IMR-90 (cell line): ENCODE measurements around the gene ABO. TPM values are rescaled to one million over a fixed set of nuclear protein-coding genes. Genes with fewer than 3 reads are reported as not detected.

Experiments used
- ATAC-seq: fragments of 200-7000 bp; cut with Tn5 transposase; 2 replicates; pipeline ENCODE4 v1.9.1; 2020; ENCODE audit warnings: low read depth, mild to moderate bottlenecking, moderate library complexity
- BruUV-seq: library from RNA; stranded (reverse); fragments of 400-500 nt; replicated peaks from 2 replicates; lab custom pipeline; 2021; lab: Mats Ljungman, UMichigan
- CTCF ChIA-PET: fragments of 300-600 bp; formaldehyde crosslinking; extraction: SDS; loops from one replicate; lab custom pipeline; 2021; ENCODE audit warnings: antibody characterized with exemption; lab: Yijun Ruan, JAX
- POLR2A ChIA-PET: fragments of 300-600 bp; sonication (Branson Sonifier 250); formaldehyde crosslinking; loops from one replicate; lab custom pipeline; 2022; ENCODE audit warnings: antibody characterized with exemption; ENCODE audit not compliant: unreplicated experiment; lab: Charles Lee
- DNase-seq: peaks from one replicate; pipeline ENCODE4 v3.0.0; 2013
- H2AFZ ChIP-seq: replicated peaks from 2 replicates; pipeline ENCODE3; 2013; ENCODE audit warnings: low read length, mild to moderate bottlenecking; ENCODE audit not compliant: poor library complexity
- H2AK5ac ChIP-seq: 2 replicates; pipeline ENCODE4 v1.6.1; 2013; ENCODE audit warnings: low read depth, low read length, inconsistent platforms
- H2AK9ac ChIP-seq: replicated peaks from 2 replicates; pipeline ENCODE3; 2013; ENCODE audit warnings: mild to moderate bottlenecking, low read depth, low read length, moderate library complexity; ENCODE audit not compliant: poor library complexity
- H2BK120ac ChIP-seq: 2 replicates; pipeline ENCODE4 v1.6.1; 2013; ENCODE audit warnings: low read depth, low read length, inconsistent platforms
- H2BK15ac ChIP-seq: 3 replicates; pipeline ENCODE4 v1.6.1; 2013; ENCODE audit warnings: low read depth, low read length, inconsistent platforms
- H2BK20ac ChIP-seq: 2 replicates; pipeline ENCODE4 v1.6.1; 2013; ENCODE audit warnings: low read depth, mild to moderate bottlenecking, inconsistent platforms, low read length, moderate library complexity
- H2BK5ac ChIP-seq: 2 replicates; pipeline ENCODE4 v1.6.1; 2013; ENCODE audit warnings: mild to moderate bottlenecking, low read depth, low read length, inconsistent platforms; ENCODE audit not compliant: poor library complexity, severe bottlenecking
- H3K14ac ChIP-seq: replicated peaks from 2 replicates; pipeline ENCODE4 v1.6.1; 2013; ENCODE audit warnings: low read depth, low read length, inconsistent platforms
- H3K18ac ChIP-seq: 2 replicates; pipeline ENCODE4 v1.6.1; 2013; ENCODE audit warnings: low read depth, low read length, control low read depth
- H3K23ac ChIP-seq: 2 replicates; pipeline ENCODE4 v1.6.1; 2013; ENCODE audit warnings: low read depth, low read length, inconsistent platforms
- H3K27ac ChIP-seq: 2 replicates; pipeline ENCODE4 v1.5.1; 2013; ENCODE audit warnings: mild to moderate bottlenecking, control low read depth, low read length; ENCODE audit not compliant: insufficient read depth
- H3K27me3 ChIP-seq: 2 replicates; pipeline ENCODE4 v1.6.1; 2013; ENCODE audit warnings: low read length; ENCODE audit not compliant: control insufficient read depth, insufficient read depth
- H3K36me3 ChIP-seq: 2 replicates; pipeline ENCODE4 v1.6.1; 2013; ENCODE audit warnings: low read length, mixed read lengths; ENCODE audit not compliant: control insufficient read depth, insufficient read depth
- H3K4ac ChIP-seq: 2 replicates; pipeline ENCODE4 v1.6.1; 2013; ENCODE audit warnings: low read depth, low read length, inconsistent platforms
- H3K4me1 ChIP-seq: 2 replicates; pipeline ENCODE4 v1.6.1; 2013; ENCODE audit warnings: low read length, mixed read lengths; ENCODE audit not compliant: control insufficient read depth, insufficient read depth
- H3K4me2 ChIP-seq: 2 replicates; pipeline ENCODE4 v1.6.1; 2013; ENCODE audit warnings: low read depth, mild to moderate bottlenecking, control low read depth, low read length, moderate library complexity
- H3K4me3 ChIP-seq: 2 replicates; pipeline ENCODE4 v1.5.1; 2013; ENCODE audit warnings: low read depth, mild to moderate bottlenecking, control low read depth, low read length, moderate library complexity; ENCODE audit not compliant: insufficient read depth
- H3K56ac ChIP-seq: 2 replicates; pipeline ENCODE4 v1.6.1; 2013; ENCODE audit warnings: low read length, inconsistent platforms; ENCODE audit not compliant: insufficient read depth; ENCODE audit errors: extremely low read depth
- H3K79me1 ChIP-seq, 2 experiments: 2 replicates each; pipeline ENCODE4 v1.6.1; 2013; ENCODE audit warnings: low read length in 2 of 2, inconsistent platforms in 1 of 2, low read depth in 1 of 2
- H3K9ac ChIP-seq: 2 replicates; pipeline ENCODE4 v1.6.1; 2013; ENCODE audit warnings: low read depth, low read length, control low read depth
- H3K9me1 ChIP-seq: 2 replicates; pipeline ENCODE4 v1.6.1; 2013; ENCODE audit warnings: low read length, inconsistent platforms; ENCODE audit not compliant: insufficient read depth
- H3K9me3 ChIP-seq: 2 replicates; pipeline ENCODE4 v1.6.1; 2013; ENCODE audit warnings: low read length; ENCODE audit not compliant: control insufficient read depth, insufficient read depth
- H4K20me1 ChIP-seq: 2 replicates; pipeline ENCODE4 v1.6.1; 2013; ENCODE audit warnings: low read length, inconsistent platforms; ENCODE audit not compliant: insufficient read depth
- H4K5ac ChIP-seq: 2 replicates; pipeline ENCODE4 v1.6.1; 2013; ENCODE audit warnings: mild to moderate bottlenecking, low read depth, low read length, control low read depth
- H4K8ac ChIP-seq, 2 experiments: 2 replicates each; pipeline ENCODE4 v1.6.1; 2013; ENCODE audit warnings: low read depth in 2 of 2, low read length in 2 of 2, control low read depth in 1 of 2, inconsistent platforms in 1 of 2
- H4K91ac ChIP-seq: 2 replicates; pipeline ENCODE4 v1.6.1; 2013; ENCODE audit warnings: low read depth, low read length, inconsistent platforms; ENCODE audit not compliant: insufficient read depth
- CHD1 ChIP-seq: IDR thresholded peaks from 2 replicates; pipeline ENCODE4 v1.6.1; 2012; ENCODE audit warnings: low read depth, low read length, improper control_type of control experiment
- CTCF ChIP-seq: conservative IDR thresholded peaks from 2 replicates; pipeline ENCODE4 v1.5.1; 2012; ENCODE audit warnings: mild to moderate bottlenecking, low read depth, low read length, improper control_type of control experiment
- MAFK ChIP-seq: IDR thresholded peaks from 2 replicates; pipeline ENCODE4 v1.6.1; 2012; ENCODE audit warnings: low read depth, low read length, improper control_type of control experiment
- NFE2L2 ChIP-seq: fragments of 150-350 bp; IDR thresholded peaks from 2 replicates; pipeline ENCODE4 v1.6.1; 2016; ENCODE audit warnings: low read depth, mild to moderate bottlenecking, low read length
- WGBS, 2 experiments: methylation state at CpG; one replicate each; pipeline versions ENCODE4 v1.1.5 to v1.1.7; 2013; ENCODE audit warnings: missing lambda C conversion rate in 2 of 2; ENCODE audit not compliant: insufficient read length in 1 of 2; ENCODE audit errors: extremely low coverage in 2 of 2; 5-methylcytosine and 5-hydroxymethylcytosine counted together
- dilution Hi-C: fragments of 300-500 bp; cut with HindIII; formaldehyde crosslinking; loops from one replicate; pipeline ENCODE4 v1.14.3; 2018; ENCODE audit warnings: low sequenced_read_pairs; ENCODE audit not compliant: unreplicated experiment
- in situ Hi-C: fragments of 300-500 bp; cut with MboI; formaldehyde crosslinking; loops from 3 replicates; pipeline ENCODE4 v1.14.3; 2019; ENCODE audit warnings: low sequenced_read_pairs, inconsistent platforms, mixed read lengths
- intact Hi-C: fragments of 100-400 bp; cut with micrococcal nuclease; formaldehyde crosslinking; loops from 2 replicates; pipeline ENCODE4 v1.10.0; 2022
- polyA plus RNA-seq, 3 experiments: library from polyadenylated mRNA; depleted of rRNA; stranded (reverse); fragments of >200 nt; gene quantifications; 2 replicates each; pipeline ENCODE4 v1.2.3, GENCODE V29; 2012; ENCODE audit warnings: low replicate concordance in 1 of 3
- total RNA-seq: library from RNA; depleted of rRNA; stranded (reverse); fragments of >200 nt; gene quantifications from 2 replicates; pipeline ENCODE4 v1.2.3, GENCODE V29; 2012
- TF ChIP-seq, protein P1 (sequence below): fragments of 150-350 bp; IDR thresholded peaks from 2 replicates; pipeline ENCODE4 v1.6.1; 2016; ENCODE audit warnings: low read depth, mild to moderate bottlenecking, low read length, moderate library complexity, borderline replicate concordance
- TF ChIP-seq, protein P2 (sequence below): fragments of 150-350 bp; IDR thresholded peaks from 2 replicates; pipeline ENCODE4 v1.6.1; 2017; ENCODE audit warnings: mild to moderate bottlenecking, antibody characterized with exemption, low read length, low read depth

The ABO gene
- total and polyA plus RNA-seq, 2 of the 4 experiments (the other 2 are of a cell fraction), result not detected

DNA sequence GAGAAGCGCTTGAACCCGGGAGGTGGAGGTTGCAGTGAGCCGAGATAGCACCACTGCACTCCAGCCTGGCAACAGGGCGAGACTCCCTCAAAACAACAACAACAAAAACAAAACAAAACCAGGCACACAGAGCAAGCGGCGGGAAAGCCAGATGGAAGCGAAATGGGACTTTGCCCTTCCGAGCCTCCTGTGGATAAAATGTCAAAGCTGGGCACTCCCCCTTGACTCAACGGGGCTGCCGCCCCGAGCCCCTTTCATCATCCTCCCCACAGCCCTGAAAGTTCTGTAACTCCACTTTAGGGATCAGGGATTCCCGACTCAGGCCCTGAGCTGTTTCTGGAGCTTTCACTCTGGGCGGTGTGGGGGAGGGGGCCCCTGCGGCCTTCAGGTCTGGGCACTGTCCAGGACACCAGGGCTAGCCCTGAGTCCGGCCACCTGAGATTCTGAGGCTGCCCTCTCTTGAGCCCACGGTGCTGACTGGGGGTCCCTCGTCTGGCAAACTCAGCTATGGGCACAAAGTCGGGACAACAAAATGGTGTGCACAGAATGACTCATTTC lies 35.4 kb downstream of the ABO start:
- no peak overlapping the region for H4K5ac ChIP-seq
- 80% methylated on average over 5 of the region's 18 CpGs; no CpG with 5 or more reads in 1 of the 2 experiments for WGBS, 2 experiments
- no peak overlapping the region for H3K56ac ChIP-seq
- H3K36me3 ChIP-seq, result no peaks in the 10 kb centered on the region
- H3K4me1 ChIP-seq, result no peaks in the 10 kb centered on the region
- H3K9me3 ChIP-seq, result no peaks in the 10 kb centered on the region
- peaks cover 20% of the 10 kb centered on the region for H3K27me3 ChIP-seq
- CTCF ChIA-PET, result no interaction called here
- intact Hi-C loops, result no loop called here
- no peak overlapping the region for H2BK20ac ChIP-seq
- H2AFZ ChIP-seq, result no peak overlapping the region
- no peak overlapping the region for H2AK5ac ChIP-seq
- no peak overlapping the region for H4K8ac ChIP-seq
- no peak overlapping the region for H2BK15ac ChIP-seq
- H4K20me1 ChIP-seq, result no peaks in the 10 kb centered on the region
- dilution Hi-C loops, result no loop called here
- H3K14ac ChIP-seq, result no peak overlapping the region
- no peak overlapping the region for H2BK5ac ChIP-seq
- H3K9ac ChIP-seq, result no peak overlapping the region
- no peak overlapping the region for H3K4ac ChIP-seq
- H3K23ac ChIP-seq, result no peak overlapping the region
- H2AK9ac ChIP-seq, result no peak overlapping the region
- in situ Hi-C loops, result no loop called here
- H2BK120ac ChIP-seq, result no peak overlapping the region
- H3K9me1 ChIP-seq, result no peaks in the 10 kb centered on the region
- no peak overlapping the region for H3K27ac ChIP-seq
- no peak overlapping the region for H3K18ac ChIP-seq
- POLR2A ChIA-PET, result no interaction called here
- H3K4me2 ChIP-seq, result no peak overlapping the region
- H3K79me1 ChIP-seq, result no peaks in the 10 kb centered on the region
- TF ChIP-seq MAFK (no peak), CHD1 (no peak), NFE2L2 (no peak), CTCF (no peak)
- TF ChIP-seq, protein P1, sequence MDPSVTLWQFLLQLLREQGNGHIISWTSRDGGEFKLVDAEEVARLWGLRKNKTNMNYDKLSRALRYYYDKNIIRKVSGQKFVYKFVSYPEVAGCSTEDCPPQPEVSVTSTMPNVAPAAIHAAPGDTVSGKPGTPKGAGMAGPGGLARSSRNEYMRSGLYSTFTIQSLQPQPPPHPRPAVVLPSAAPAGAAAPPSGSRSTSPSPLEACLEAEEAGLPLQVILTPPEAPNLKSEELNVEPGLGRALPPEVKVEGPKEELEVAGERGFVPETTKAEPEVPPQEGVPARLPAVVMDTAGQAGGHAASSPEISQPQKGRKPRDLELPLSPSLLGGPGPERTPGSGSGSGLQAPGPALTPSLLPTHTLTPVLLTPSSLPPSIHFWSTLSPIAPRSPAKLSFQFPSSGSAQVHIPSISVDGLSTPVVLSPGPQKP, result no peak
- TF ChIP-seq, protein P2, sequence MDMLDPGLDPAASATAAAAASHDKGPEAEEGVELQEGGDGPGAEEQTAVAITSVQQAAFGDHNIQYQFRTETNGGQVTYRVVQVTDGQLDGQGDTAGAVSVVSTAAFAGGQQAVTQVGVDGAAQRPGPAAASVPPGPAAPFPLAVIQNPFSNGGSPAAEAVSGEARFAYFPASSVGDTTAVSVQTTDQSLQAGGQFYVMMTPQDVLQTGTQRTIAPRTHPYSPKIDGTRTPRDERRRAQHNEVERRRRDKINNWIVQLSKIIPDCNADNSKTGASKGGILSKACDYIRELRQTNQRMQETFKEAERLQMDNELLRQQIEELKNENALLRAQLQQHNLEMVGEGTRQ, result no peak
- ATAC-seq (no peak), DNase-seq (no peak)
- BruUV-seq, result no TSS peak
- no peak overlapping the region for H3K4me3 ChIP-seq
- no peak overlapping the region for H4K91ac ChIP-seq
